Measurements from ENCODE around the gene RPS19BP1. TPM values are rescaled to one million over a fixed set of nuclear protein-coding genes. Genes with fewer than 3 reads are reported as not detected.

RPS19BP1 gene
- total RNA-seq, 4 donors from 2014 or later: 72.2 to 128 (median 104) TPM

GRCh38 chr22:39481595-39481994, 51.0 kb downstream of the RPS19BP1 start:
- TF ChIP-seq POLR2A (IDR thresholded peaks at IDR 0.05): no peak
- TF ChIP-seq CTCF (IDR thresholded peaks at IDR 0.05 in 4 of 5, conservative IDR thresholded peaks at IDR 0.05 in 1 of 5): no peak
- ATAC-seq (no peak), DNase-seq (no peak)
- H3K9me3 ChIP-seq: no peaks in the 10 kb centered on the region
- H3K27me3 ChIP-seq: no peaks in the 10 kb centered on the region
- no peak overlapping the region for H3K4me3 ChIP-seq
- H3K27ac ChIP-seq: no peak overlapping the region
- intact Hi-C loops (cut with DNase I; ENCODE audit: low total_unique reads): no loop called here
- no peaks in the 10 kb centered on the region for H3K4me1 ChIP-seq
- in situ Hi-C loops (cut with MboI; ENCODE audit: low sequenced_read_pairs in 4 of 4): no loop called here
- H3K36me3 ChIP-seq: no peaks in the 10 kb centered on the region

GRCh38 chr22:39481054-39481453, 51.5 kb downstream of the RPS19BP1 start:
- DNase-seq: no peak
- no peaks in the 10 kb centered on the region for H3K9me3 ChIP-seq
- H3K27me3 ChIP-seq: no peaks in the 10 kb centered on the region
- H3K27ac ChIP-seq: no peak overlapping the region
- intact Hi-C loops (cut with DNase I; ENCODE audit: low total_unique reads): no loop called here
- no peaks in the 10 kb centered on the region for H3K36me3 ChIP-seq
- H3K4me1 ChIP-seq: no peaks in the 10 kb centered on the region
- in situ Hi-C loops (cut with MboI; ENCODE audit: low sequenced_read_pairs in 4 of 4): no loop called here
- ATAC-seq: no peak
- H3K4me3 ChIP-seq: no peak overlapping the region
- TF ChIP-seq POLR2A (IDR thresholded peaks at IDR 0.05) (no peak), CTCF (IDR thresholded peaks at IDR 0.05 in 4 of 5, conservative IDR thresholded peaks at IDR 0.05 in 1 of 5) (no peak)

- in situ Hi-C loops (cut with MboI; ENCODE audit: low sequenced_read_pairs in 4 of 4) (no loop called here), intact Hi-C loops (cut with DNase I; ENCODE audit: low total_unique reads) (no loop called here)
- ATAC-seq: no peak
Observed at GRCh38 chr22:39480557-39480956, 52.0 kb downstream of the RPS19BP1 start.

GRCh38 chr22:39479254-39479653, 53.3 kb downstream of the RPS19BP1 start:
- H3K9me3 ChIP-seq: no peaks in the 10 kb centered on the region
- no peak overlapping the region for H3K4me3 ChIP-seq
- H3K27ac ChIP-seq: no peak overlapping the region
- intact Hi-C loops (cut with DNase I; ENCODE audit: low total_unique reads): no loop called here
- no peaks in the 10 kb centered on the region for H3K27me3 ChIP-seq
- DNase-seq (no peak), ATAC-seq (no peak)
- in situ Hi-C loops (cut with MboI; ENCODE audit: low sequenced_read_pairs in 4 of 4): no loop called here
- no peaks in the 10 kb centered on the region for H3K4me1 ChIP-seq
- TF ChIP-seq POLR2A (IDR thresholded peaks at IDR 0.05) (no peak), CTCF (IDR thresholded peaks at IDR 0.05 in 4 of 5, conservative IDR thresholded peaks at IDR 0.05 in 1 of 5) (no peak)
- H3K36me3 ChIP-seq: no peaks in the 10 kb centered on the region

More at GRCh38 chr22:39480557-39480956, 52.0 kb downstream of the RPS19BP1 start:
- no peak overlapping the region for H3K27ac ChIP-seq
- DNase-seq: no peak
- H3K4me3 ChIP-seq: no peak overlapping the region
- H3K4me1 ChIP-seq: no peaks in the 10 kb centered on the region
- no peaks in the 10 kb centered on the region for H3K27me3 ChIP-seq
- H3K36me3 ChIP-seq: no peaks in the 10 kb centered on the region
- H3K9me3 ChIP-seq: no peaks in the 10 kb centered on the region
- TF ChIP-seq POLR2A (IDR thresholded peaks at IDR 0.05): no peak
- TF ChIP-seq CTCF (IDR thresholded peaks at IDR 0.05 in 4 of 5, conservative IDR thresholded peaks at IDR 0.05 in 1 of 5): no peak

Other genes starting within 250 kb of the RPS19BP1 start
- 100 to 1,000 TPM; 261 to 680 (median 391) TPM for gene RPL3, start 213.1 kb downstream of the RPS19BP1 start, total RNA-seq
- 10 to 100 TPM in 2 of 4 donors, 1 to 10 TPM in 2; 2.8 to 17.2 (median 9.7) TPM for gene SYNGR1, start 182.8 kb downstream of the RPS19BP1 start, total RNA-seq
- 10 to 100 TPM; 13.3 to 16.3 (median 14.8) TPM for gene TAB1, start 133.0 kb downstream of the RPS19BP1 start, total RNA-seq
- 1 to 10 TPM in 1 of 4 donors, under 1 TPM in 3; 0.55 to 1.0 (median 0.59) TPM for gene MGAT3, start 75.7 kb downstream of the RPS19BP1 start, total RNA-seq
- gene MIEF1, start 30.5 kb downstream of the RPS19BP1 start, total RNA-seq: 10 to 100 TPM; 11.4 to 25.4 (median 12.9) TPM
- gene ATF4, start 12.2 kb downstream of the RPS19BP1 start, total RNA-seq: 100 to 1,000 TPM; 480 to 666 (median 533) TPM
- gene CACNA1I, start 38.0 kb upstream of the RPS19BP1 start, total RNA-seq: not detected